Fibroblast of skin of left quadriceps (primary cell): ENCODE measurements around the gene RASIP1.
"Not testable (repeated sequence)": the region's sequence is repeated elsewhere in the genome, so short reads cannot be mapped to it uniquely, and the experiment has no call there.

Experiments used
- DNase-seq, 2 experiments: peaks; one replicate each; pipeline ENCODE4 v3.0.0-alpha.2; 2013; ENCODE audit warnings: low read depth in 2 of 2

RASIP1 gene

DNA sequence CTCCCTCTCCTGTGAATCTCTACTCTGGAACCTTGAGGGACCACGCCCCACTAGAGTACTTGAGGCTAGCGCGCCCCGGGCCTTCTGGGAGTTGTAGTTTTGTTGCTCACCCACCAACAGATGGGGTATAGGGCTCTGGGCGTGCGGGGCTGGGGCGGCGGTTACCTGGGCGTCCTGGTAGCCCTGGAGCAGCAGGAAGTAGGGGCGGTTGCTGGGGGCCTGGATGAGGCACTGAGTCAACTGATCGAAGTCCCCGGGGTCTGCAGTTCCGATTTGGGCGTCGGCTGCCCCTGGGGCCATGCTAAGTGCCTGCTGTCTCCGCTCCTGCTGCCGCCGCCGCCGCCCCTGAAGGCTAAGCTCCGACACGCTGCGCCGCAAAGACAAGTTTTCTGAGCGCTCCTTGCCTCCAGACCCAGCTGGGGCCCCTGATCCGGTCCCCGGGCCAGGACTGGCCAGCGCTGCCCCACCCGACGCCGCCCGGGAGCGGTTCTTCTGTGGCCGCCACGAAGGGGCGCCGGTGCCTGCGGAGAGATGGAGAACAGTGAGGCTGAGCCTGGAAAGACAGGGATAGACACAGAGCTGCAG, 5.3 kb downstream of the RASIP1 start:
- no peak for DNase-seq

DNA sequence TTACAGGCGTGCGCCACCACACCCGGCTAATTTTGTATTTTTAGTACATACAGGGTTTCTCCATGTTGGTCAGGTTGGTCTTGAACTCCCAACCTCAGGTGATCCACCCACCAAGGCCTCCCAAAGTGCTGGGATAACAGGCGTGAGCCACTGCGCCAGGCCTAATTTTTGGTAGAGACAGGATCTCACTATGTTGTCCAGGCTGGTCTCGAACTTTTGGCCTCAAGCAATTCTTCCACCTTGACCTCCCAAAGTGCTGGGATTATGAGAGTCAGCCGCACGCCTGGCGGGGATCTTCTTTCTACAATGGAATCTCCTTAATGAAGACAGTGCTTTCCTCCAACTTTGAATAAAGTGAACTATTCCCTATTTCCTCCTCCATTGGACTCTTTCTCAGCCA, 5.8 kb downstream of the RASIP1 start:
- no peak for DNase-seq

DNA sequence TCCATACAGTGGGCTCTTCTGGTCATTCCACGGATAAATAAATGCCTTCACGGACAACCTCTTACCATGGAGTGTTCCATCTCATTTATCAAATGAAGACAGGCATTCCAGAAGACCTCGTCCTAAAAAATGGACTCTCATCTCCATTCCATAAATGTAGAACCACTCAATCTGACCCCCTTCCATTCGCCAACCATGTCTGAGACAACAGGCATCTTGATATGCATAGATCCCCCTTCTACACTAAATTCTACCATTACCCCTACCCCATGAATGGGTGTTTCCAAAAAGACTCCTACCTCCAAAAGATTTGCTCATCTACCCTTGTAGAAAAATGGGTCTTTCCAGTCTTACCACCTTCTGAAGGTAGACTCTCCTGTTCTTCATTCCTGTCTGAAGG, 9.0 kb downstream of the RASIP1 start:
- no peak for DNase-seq

DNA sequence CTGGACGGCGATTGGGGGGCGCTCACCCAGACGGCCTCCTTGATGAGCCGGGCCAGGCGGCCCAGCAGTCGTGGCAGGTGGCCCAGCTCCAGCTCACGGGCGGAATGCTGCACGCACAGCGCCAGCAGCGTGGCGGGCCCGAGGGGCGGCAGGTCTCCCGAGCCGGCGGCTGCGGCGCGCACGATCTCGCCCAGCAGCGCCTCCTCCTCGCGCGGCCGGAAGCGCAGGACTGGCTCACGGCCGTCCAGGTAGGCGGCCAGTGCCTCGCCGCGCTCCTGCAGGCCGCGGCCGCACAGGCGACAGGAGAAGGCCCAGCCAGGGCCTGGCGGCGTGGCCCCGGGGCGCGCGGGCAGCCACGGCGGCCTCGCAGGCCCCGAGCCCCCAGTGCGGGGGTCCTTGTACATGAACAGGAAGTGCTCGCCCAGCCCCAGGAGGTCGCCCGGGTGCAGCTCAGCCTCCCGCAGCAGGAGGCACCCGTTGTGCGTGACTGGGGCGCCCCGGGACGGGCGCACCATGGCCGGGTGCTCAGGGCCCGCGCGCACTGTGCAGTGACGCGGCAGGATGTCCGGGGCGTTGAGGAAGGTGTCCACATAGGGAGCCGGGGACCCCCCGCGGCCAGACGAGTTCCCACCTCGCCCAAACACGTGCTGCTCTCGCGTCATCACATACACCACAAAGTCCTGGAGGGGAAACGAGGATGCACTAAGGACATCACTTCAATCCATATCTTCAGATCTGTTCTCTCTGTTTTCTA, 11.3 kb downstream of the RASIP1 start:
- DNase-seq = no peak

DNA sequence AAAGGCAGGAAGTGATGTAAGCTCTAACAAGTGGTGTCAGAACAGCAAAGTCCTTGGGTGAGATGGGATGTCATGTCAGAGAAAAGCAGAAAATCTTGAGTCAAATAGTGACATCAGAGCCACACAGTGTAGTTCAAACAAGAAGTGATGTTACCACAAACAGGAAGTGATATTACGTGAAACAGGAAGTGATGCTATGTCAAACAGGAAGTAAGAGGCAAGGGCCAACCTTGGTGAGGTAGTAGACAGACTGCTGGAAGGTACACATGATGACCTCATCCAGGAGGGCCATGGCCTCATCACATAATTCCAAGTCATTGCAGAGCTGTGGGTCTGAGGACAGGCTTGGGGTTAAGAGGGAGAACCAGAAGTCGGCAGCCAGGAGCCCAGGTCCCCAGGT, 13.9 kb downstream of the RASIP1 start:
- DNase-seq = no peak

DNA sequence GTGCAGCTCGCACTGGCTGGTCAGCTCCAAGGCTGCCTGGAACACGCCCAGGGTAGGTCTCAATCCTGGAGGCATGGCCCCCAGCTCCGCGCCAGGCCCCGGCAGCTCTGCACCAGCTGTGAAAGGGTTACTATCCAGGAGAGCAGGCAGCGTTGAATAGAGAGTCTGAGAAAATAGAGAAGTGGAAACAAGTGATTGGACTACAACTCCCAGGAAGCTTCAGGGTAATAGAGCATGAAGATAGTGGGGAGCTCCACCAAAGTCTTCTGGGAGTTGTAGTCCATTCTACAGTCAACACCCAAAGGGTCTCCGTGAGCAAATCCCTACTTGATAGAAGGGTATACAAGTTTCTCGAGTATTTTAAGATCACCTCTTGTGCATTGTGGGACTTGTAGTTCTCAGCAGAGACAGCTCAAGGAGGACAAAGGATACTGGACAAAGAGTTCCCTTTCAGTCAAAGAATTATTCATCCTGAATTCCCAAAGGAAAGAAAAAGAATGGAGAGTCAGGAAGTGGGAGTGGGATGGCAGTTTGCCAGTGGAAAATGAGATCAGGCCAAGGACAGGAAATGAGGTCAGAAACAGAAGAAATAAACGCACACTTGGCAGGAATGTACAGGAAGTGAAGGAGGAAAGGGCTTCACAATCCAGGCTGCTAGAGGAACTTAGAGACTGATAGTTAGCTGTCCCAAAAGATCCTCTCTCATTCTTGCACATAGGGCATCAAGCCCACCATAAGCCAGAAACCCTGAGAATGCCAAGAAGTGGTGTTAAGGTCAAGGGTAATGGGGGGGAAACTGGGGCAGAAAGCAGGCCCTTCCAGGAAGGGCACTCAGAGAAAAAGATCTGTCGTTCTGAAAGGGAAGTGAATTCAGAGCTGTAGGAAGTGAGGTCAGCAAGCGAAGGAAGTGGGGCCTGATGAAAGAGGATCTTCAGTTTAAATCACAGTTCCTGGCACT, 15.3 kb downstream of the RASIP1 start:
- DNase-seq = peak; percentile 85 to 88

DNA sequence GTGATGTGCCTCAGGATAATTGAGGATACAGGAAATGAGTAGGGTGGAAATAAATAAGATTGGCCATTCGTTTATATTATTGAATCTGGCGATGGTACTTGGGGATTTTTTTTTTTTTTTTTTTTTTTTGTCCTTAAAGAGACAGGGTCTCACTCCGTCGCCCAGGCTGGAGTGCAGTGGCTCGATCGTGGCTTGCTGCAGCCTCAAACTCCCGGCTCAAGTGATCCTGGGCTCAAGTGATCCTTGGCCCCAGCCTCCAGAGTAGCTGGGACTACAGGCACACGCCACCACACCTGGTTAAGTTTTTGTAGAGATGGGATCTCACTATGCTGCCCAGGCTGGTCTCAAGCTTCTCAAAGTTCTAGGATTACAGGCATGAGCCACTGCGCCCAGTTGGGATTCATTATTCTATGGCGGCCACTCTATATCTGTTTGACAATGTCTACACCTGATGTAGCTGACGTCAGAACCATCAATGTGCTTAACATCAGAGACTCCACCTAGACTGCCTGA, 18.2 kb downstream of the RASIP1 start:
- no peak for DNase-seq

DNA sequence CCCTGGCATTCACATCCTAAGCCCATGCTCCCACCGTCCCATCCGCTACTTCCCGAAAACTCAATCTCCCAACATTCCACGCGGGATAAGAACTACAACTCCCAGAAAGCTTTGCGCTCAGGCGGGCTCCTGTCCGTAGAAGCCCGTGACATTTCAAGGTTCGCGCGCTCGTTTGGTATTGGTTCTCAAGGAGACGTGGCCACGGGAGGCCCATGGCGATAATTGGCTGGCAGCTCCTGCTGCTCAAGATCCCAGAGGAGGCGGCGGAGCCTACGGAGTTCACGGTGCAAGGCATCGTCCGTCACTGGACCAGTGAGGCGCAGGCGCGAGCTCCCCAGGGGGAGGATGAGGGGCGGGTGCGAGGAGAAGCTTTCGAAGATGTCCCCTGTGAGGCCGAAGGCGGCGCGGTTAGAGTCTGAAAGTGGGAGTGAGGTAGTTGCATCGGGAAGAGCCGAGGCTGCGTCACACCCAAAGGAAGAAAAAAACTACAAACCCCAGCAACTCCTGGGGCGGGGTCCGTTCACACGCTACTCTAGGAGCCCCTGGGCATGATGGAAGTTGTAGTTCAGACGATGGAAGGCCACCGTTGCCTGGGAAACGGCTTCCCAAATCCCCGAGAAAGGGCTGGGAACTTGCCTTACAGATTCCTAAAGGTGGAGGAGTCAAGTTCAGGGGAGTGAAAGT, 19.7 kb downstream of the RASIP1 start:
- DNase-seq = peak; percentile 98 to 99

DNA sequence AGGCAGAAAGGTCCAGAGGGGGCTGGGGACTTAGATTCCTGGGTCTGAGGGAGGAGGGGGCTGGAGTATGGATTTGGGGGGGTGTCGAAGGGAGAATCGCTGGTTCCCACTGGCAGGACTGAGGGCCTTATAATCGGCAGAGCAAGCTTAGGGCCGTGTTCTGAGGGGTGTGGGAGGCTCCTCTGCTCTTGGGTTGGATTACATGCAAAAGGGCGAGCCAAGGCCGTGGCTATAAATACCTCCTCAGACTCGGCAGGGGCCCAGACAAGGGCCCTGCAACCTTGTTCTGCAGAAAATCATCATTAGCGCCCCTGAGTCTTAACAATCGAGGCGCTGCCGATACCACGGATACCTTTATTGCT, 20.2 kb downstream of the RASIP1 start:
- DNase-seq = no peak

DNA sequence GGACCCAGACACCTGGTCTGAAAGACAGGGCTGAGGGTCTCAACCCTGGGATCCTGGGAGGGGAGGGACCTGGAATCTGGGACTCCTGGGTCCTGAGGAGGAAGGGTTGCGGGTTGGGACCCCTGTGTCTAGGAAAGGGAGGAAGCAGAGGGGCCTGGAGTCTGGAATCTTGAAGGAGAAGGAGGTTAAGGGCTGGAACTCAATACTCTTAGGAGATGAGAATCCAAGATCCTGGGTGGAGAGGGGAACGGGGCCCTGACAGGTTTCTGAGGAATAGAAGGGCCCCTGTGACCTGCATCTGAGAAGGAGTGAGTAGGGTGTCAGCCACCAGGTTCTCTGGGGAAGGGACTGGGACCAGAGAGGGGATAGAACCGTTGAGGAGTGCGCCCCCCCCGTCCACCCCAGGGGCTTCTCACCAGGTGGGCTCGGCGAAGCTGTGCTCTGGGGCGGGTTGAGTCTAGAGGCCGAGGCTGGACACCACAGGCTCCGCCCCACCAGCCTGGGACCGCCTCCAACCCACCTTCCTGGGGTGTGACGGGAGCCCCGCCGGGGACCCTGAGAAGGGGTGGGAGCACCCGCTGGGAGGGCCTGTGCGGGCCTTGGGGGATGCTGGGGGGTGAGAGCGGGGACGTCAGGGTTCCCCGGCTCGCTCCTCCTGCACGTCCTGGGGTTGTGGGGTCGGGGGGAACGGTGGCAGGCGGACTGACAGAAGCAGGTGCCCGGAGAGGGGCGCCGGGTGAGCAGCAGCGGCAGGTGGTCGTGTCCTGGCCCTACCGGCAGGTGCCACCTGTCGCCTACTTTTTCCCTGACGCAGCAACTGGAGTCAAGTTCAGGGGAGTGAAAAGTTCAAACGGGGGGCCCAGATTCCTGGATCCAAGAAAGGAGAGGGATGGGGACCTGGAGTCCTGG, 20.9 kb downstream of the RASIP1 start, which contains the start of gene MAMSTR:
Gene MAMSTR (minus strand): TSS at position 463 of the 909 bp plus-strand sequence. CDS start 694 bp downstream, outside the sequence.
- DNase-seq = no peak

DNA sequence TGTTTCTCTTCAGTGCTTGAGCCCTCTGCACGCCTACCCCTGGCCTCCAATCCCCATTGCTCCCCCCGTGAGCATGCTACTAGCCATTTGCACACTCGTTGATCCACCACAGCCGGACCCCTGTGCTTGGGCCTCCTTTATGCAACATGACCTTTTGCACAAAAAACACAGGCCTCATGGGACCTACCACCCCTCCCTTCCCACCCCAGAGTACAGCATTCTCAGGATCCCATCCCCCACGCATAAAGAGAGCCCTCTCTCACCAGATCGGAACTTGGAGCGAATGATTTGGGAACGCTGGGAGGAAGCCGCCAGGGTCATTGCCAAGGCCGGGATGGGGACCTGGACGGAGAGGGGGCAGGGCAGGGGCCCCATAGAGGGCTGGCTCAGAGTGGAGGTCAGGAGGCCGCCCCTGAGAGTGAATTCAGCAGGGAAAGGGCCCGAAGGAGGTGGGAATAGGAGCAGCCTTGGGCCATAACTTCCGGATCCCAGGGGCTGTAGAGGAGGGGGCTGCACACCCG, 21.6 kb downstream of the RASIP1 start:
- no peak for DNase-seq

DNA sequence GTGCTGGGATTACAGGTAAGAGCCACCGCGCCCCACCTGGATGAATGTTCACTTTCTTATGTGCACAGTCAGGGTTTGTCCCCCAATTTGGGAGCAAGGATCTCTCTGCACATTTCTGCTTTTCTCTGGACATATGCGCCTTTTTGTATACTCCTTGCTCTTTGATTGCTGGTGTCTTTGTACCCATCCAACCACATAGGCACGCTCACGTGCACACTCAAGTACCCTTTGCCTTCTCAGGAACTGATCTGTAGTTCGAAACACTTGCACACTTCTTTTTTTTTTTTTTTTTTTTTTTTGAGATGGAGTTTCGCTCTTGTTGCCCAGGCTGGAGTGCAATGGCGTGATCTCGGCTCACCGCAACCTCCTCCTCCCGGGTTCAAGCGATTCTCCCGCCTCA, 22.3 kb downstream of the RASIP1 start:
- not testable (repeated sequence) for DNase-seq

DNA sequence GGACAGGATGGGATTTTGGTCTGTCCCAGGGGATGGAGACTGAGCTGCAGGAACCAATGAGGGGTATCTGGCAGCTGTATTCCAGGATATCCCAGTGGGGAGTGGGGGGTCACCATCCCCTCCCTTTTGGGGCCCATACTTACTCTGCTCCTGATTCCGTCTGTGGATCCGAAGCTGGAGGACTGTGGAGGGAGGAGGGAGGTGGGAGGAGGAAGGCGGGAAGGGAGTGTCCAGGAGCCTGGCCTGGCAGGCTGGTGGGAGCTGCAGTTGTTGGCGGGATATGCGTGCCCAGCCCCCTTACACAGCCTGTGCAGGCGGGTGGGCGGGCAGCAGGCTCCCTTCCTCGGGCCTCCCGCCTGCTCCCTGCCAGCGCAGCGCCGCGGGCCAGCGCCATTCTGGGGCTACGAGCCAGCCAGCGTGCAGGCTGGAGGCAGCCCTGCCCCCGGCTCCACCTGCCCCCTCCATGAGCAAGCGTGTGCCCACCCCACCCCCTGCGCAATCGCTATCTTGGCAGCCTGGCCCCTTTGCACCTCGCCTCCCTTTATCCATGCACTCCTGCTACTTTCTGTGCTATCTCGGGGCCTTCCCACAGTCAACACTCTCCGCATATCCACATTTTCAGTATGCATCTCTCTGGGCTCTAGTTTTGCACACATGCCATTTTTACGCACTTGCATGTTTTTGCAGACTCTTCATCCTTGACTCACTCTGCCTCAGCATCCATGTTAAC, 23.7 kb downstream of the RASIP1 start:
- peak; percentile 36 to 40 for DNase-seq

DNA sequence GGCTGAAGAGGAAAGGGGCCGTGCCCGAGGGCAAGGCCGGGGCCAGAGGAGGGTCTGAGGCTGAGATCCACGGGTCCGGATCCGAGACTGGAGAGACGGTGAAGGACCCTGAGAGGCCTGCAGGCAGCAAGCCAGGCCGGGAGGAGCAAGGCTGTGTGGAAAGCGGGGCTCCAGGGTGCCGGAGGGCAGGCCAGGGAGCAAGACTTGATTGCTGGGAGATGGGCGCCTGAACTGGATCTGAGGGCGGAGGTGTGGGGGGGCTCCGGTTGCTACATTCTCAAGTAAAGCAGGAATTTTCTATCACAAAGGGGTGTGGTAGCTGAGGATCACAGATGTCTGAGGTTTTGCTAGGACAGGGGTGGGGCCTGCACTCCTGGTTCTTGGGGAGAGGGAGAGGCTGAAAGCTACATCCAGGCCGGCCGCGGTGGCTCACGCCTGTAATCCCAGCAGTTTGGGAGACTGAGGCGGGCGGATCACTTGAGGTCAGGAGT, 24.7 kb downstream of the RASIP1 start:
- no peak for DNase-seq

DNA sequence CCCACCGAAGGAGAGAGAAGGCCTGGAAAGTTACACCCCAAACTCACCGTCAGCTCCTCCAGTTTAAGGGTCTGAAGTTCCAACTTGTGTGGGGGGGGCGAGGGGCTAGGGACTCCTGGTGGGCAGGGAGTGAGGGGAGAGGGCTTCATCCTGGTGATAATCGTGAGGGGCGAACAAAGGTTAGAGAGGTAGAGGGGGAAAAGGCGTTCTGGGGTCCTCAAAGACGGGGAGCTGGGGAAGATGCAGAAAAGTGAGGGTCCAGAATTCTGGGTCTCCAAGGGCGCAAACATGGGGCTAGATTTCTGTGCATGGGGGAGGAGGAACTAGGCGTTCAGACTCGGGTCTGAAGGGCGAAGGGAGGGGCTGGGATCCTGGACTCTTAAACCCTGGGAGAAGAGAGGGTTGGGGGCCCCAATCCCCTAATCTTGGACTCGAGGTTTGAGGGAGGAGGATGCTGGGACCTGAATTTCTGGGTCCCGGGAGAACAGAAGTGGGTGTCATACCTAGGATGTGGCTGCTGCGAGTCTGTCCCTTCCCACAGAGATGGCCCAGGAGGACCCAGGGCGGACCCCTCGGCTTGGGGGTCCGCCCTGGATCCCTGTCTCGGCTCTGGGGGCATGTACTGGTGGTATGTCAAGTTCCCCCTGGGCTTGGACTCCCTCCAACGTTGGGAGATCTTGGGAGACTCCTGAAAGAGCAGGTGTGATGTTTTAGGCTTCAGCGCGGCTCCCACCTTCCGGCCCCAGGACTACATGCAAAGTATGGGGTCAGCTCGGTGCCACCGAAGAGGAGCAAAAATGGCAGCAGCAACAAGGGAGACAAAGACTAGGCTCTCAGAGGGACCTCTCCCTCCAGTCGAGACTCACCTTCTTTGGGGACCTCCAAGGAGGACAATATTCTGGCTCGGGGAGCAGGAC, 25.4 kb downstream of the RASIP1 start:
- DNase-seq = no peak

DNA sequence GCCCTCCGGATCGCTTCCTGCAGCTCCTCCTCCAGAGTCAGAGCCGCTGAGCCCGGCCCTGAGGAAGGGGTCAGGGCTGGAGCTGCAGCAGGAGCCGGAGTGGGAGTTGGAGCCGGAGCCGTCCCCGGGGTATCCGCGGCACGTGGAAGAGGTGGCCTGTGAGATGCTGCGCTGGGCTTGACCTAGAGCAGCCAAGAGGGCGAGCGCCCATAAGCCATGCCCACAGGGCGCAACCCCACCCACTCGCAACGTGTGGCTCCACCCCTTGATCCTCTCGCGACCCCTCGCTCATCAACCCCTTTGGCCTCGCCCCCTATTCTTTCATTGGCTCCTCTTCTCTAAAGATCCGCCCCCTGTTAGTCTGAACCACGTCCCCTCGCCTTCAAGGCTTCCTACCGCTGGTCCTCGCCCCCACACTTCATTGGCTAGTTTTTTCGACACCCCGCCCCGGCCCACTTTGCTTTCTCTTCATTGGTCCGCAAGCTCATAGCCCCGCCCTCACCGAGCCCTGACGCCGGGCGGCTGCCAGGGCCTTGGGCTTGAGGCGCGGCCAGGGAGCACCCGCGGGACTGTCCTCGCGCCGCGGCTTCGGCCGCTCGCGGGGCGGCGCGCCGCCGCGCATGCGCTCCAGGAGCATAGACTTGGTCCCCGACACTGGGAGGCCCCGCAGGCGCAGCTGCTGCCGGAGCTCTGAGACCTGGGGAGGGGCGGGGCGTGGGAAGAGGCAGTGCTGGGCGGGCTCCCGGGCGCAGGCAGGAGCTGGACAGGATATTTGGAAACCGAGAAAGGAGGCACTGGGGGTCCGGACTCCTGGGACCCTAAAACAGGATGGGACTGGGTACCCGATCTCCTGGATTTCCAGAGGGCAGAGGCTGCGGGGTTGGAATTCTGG, 26.3 kb downstream of the RASIP1 start:
- DNase-seq = peak; percentile 99
